T-cell (primary cell): Measurements from ENCODE around the gene AP5S1. TPM values are rescaled to one million over a fixed set of nuclear protein-coding genes. Genes with fewer than 3 reads are reported as not detected.

Experiments used
- ATAC-seq, 4 experiments: fragments of 200-7000 bp in 3 of 4; fragments of 150-1000 bp in 1 of 4; cut with Tn5 transposase; replicated peaks in 1 of 4; 1 replicate in 3 of 4; 2 replicates in 1 of 4; pipeline ENCODE4 v1.10.0; 2021; ENCODE audit warnings: moderate library complexity in 3 of 4, mild to moderate bottlenecking in 2 of 4, moderate number of reproducible peaks in 1 of 4
- CTCF ChIA-PET, 2 donors: fragments of 300-600 bp; sonication (Branson Sonifier 250); formaldehyde crosslinking; loops; one replicate each; lab custom pipeline; 2022; ENCODE audit warnings: antibody characterized with exemption in 2 of 2; lab: Charles Lee
- POLR2A ChIA-PET, 2 donors: fragments of 300-600 bp; sonication (Branson Sonifier 250); formaldehyde crosslinking; loops; one replicate each; lab custom pipeline; 2022; ENCODE audit warnings: antibody characterized with exemption in 2 of 2; lab: Charles Lee
- DNase-seq, 35 experiments: peaks; one replicate each; pipeline versions ENCODE4 v3.0.0 to v3.0.0-alpha.2; 2013 to 2023
- H3K27ac ChIP-seq: one replicate; pipeline ENCODE4 v1.5.1; 2013; ENCODE audit warnings: low read length
- H3K27me3 ChIP-seq, 2 experiments: replicated peaks in 1 of 2; 1 replicate in 1 of 2; 2 replicates in 1 of 2; pipeline versions ENCODE4 v1.6.1 to v1.7.0; 2013; ENCODE audit warnings: low read length in 1 of 2, mixed read lengths in 1 of 2; ENCODE audit not compliant: control insufficient read depth in 2 of 2, insufficient read depth in 2 of 2; ENCODE audit errors: extremely low read depth in 1 of 2
- H3K36me3 ChIP-seq, 2 donors: 1 replicate in 1 of 2; 2 replicates in 1 of 2; pipeline versions ENCODE4 v1.6.1 to v1.7.0; 2013; ENCODE audit warnings: low read length in 1 of 2; ENCODE audit not compliant: control insufficient read depth in 2 of 2, insufficient read depth in 1 of 2; ENCODE audit errors: extremely low read depth in 1 of 2
- H3K4me1 ChIP-seq, 2 experiments: 1 replicate in 1 of 2; 2 replicates in 1 of 2; pipeline versions ENCODE4 v1.6.1 to v1.7.0; 2013; ENCODE audit warnings: low read length in 2 of 2, mixed read lengths in 1 of 2; ENCODE audit not compliant: insufficient read depth in 2 of 2, control insufficient read depth in 1 of 2; ENCODE audit errors: extremely low read depth in 1 of 2
- H3K4me3 ChIP-seq, 2 donors: 1 replicate in 1 of 2; 2 replicates in 1 of 2; pipeline versions ENCODE4 v1.5.1 to v1.7.0; 2013; ENCODE audit warnings: mild to moderate bottlenecking in 2 of 2, low read length in 1 of 2, moderate library complexity in 1 of 2; ENCODE audit not compliant: control insufficient read depth in 1 of 2; ENCODE audit errors: extremely low read depth in 1 of 2
- H3K9me3 ChIP-seq: 2 replicates; pipeline ENCODE4 v1.7.0; 2013
- H3K27ac Mint-ChIP-seq, 2 donors: one replicate each; pipeline ENCODE4 v1.8.0; 2020 to 2021; ENCODE audit warnings: mild to moderate bottlenecking in 2 of 2, mixed read lengths in 2 of 2
- H3K27me3 Mint-ChIP-seq, 2 donors: one replicate each; pipeline ENCODE4 v1.8.0; 2021 to 2022; ENCODE audit warnings: mixed read lengths in 2 of 2
- H3K36me3 Mint-ChIP-seq: one replicate; pipeline ENCODE4 v1.8.0; 2021; ENCODE audit warnings: mixed read lengths
- H3K4me1 Mint-ChIP-seq, 3 donors: one replicate each; pipeline ENCODE4 v1.8.0; 2020 to 2022; ENCODE audit warnings: mixed read lengths in 3 of 3, mild to moderate bottlenecking in 1 of 3
- H3K4me3 Mint-ChIP-seq, 3 donors: one replicate each; pipeline ENCODE4 v1.8.0; 2020 to 2022; ENCODE audit warnings: mild to moderate bottlenecking in 3 of 3, mixed read lengths in 3 of 3, moderate library complexity in 3 of 3
- H3K9me3 Mint-ChIP-seq, 3 donors: one replicate each; pipeline ENCODE4 v1.8.0; 2020 to 2022; ENCODE audit warnings: mixed read lengths in 3 of 3
- WGBS: methylation state at CpG from one replicate; pipeline ENCODE4 v1.1.5; 2013; ENCODE audit warnings: missing lambda C conversion rate; ENCODE audit not compliant: insufficient coverage; 5-methylcytosine and 5-hydroxymethylcytosine counted together
- total RNA-seq, 35 experiments: library from RNA in 6 of 35; stranded (reverse) in 6 of 35; fragments of 120-200 nt in 1 of 35; gene quantifications; one replicate each; pipeline versions ENCODE4 v1.2.1 to v1.2.4 and lab custom pipeline; 2013 to 2026

Gene AP5S1
- 10 to 100 TPM; 11.5 to 17.3 (median 14.4) TPM for total RNA-seq
- 11.9 TPM for total RNA-seq (2013)
- 5.8 to 22.8 (median 16.1) reads per million in 29 experiments for total RNA-seq (lab: John Stamatoyannopoulos, UW)

GRCh38 chr20:3820048-3820900 is at the start of gene AP5S1:
Gene AP5S1, plus strand, starts transcription at chr20:3820547. Its CDS starts 1,571 bp downstream, at chr20:3822118.
- Mint-ChIP-seq H3K36me3 (peaks cover 16% of the 10 kb centered on the region), H3K4me3 (peak within 1 kb of the TSS; percentile 87 to 89 (median 88)), H3K27me3 (no peaks in the 10 kb centered on the region), H3K4me1 (peaks cover 47 to 54% (median 53%) of the 10 kb centered on the region in 3 donors), H3K27ac (peak within 1 kb of the TSS; percentile 96 to 97), H3K9me3 (no peaks in the 10 kb centered on the region)
- Histone ChIP-seq H3K36me3 (peaks cover 12 to 28% of the 10 kb centered on the region in 2 donors), H3K27me3 (no peaks in the 10 kb centered on the region), H3K4me3 (peak within 1 kb of the TSS; percentile 75 to 79), H3K9me3 (no peaks in the 10 kb centered on the region), H3K4me1 (peaks cover 13 to 54% of the 10 kb centered on the region in 2 experiments), H3K27ac (peak within 1 kb of the TSS; percentile 97)
- WGBS: under 1% methylated on average over 96 of the region's 96 CpGs
- ATAC-seq (peak; percentile 84 to 88 (median 86)), DNase-seq (peak; percentile 67 to 95 (median 82))
- CTCF ChIA-PET: interaction anchor here (0.7 to 2.2 kb wide), 11 partner anchors 10 to 143 kb away, joined by 3 to 10 read pairs (median 5); partner anchors contain the start of genes ADISSP (in 1 of the 2) and CENPB (in 1 of the 2)
- POLR2A ChIA-PET: interaction anchor here (0.5 to 1.0 kb wide), 5 partner anchors 11 to 63 kb away, joined by 3 to 13 read pairs (median 6); no protein-coding TSS in a partner anchor

GRCh38 chr20:3771552-3772058 is 48.7 kb upstream of the AP5S1 start:
- Histone ChIP-seq H3K27me3 (peaks cover 0 to 14% of the 10 kb centered on the region in 2 experiments), H3K27ac (no peak overlapping the region), H3K4me1 (peaks cover 9 to 24% of the 10 kb centered on the region in 2 experiments), H3K9me3 (no peaks in the 10 kb centered on the region), H3K36me3 (no peaks in the 10 kb centered on the region), H3K4me3 (no peak overlapping the region)
- DNase-seq (no peak), ATAC-seq (no peak)
- no peaks in the 10 kb centered on the region for H3K9me3 Mint-ChIP-seq
- ChIA-PET CTCF (no interaction called here), POLR2A (no interaction called here)
- no peaks in the 10 kb centered on the region for H3K27me3 Mint-ChIP-seq
- WGBS: 57% methylated on average over 1 of the region's 7 CpGs
- peaks cover 12 to 14% (median 13%) of the 10 kb centered on the region in 3 donors for H3K4me1 Mint-ChIP-seq
- no peak overlapping the region for H3K4me3 Mint-ChIP-seq
- no peak overlapping the region for H3K27ac Mint-ChIP-seq
- no peaks in the 10 kb centered on the region for H3K36me3 Mint-ChIP-seq

GRCh38 chr20:3775457-3776108 is 44.8 kb upstream of the AP5S1 start:
- Mint-ChIP-seq H3K27me3 (peaks cover 4 to 7% of the 10 kb centered on the region in 2 donors), H3K9me3 (no peaks in the 10 kb centered on the region), H3K4me1 (peaks cover 13 to 25% (median 13%) of the 10 kb centered on the region in 3 donors), H3K27ac (no peak overlapping the region), H3K36me3 (no peaks in the 10 kb centered on the region), H3K4me3 (peak overlapping the region in 1 of 3 donors; percentile 79)
- no peaks in the 10 kb centered on the region for H3K9me3 ChIP-seq
- ATAC-seq (no peak), DNase-seq (no peak)
- CTCF ChIA-PET: interaction anchor here in 1 of 2 donors (1.2 kb wide), 1 partner anchor 10 kb away, joined by 3 read pairs; the partner anchor contains the start of gene CENPB
- WGBS: 93% methylated on average over 2 of the region's 4 CpGs
- H3K36me3 ChIP-seq: no peaks in the 10 kb centered on the region
- H3K4me3 ChIP-seq: no peak overlapping the region
- peaks cover 8 to 24% of the 10 kb centered on the region in 2 experiments for H3K4me1 ChIP-seq
- POLR2A ChIA-PET: interaction anchor here in 1 of 2 donors (0.6 kb wide), 2 partner anchors 51 to 251 kb away, joined by 5 to 10 read pairs; no protein-coding TSS in a partner anchor
- peaks cover 2 to 36% of the 10 kb centered on the region in 2 experiments for H3K27me3 ChIP-seq
- no peak overlapping the region for H3K27ac ChIP-seq

- no peaks in the 10 kb centered on the region for H3K36me3 ChIP-seq
- H3K4me1 Mint-ChIP-seq: peaks cover 28 to 40% (median 30%) of the 10 kb centered on the region in 3 donors
- H3K36me3 Mint-ChIP-seq: no peaks in the 10 kb centered on the region
- H3K9me3 ChIP-seq: no peaks in the 10 kb centered on the region
- DNase-seq: peak in 2 of 35 experiments; percentile 13 to 38
- peak overlapping the region in 1 of 2 donors; percentile 2 for H3K27ac Mint-ChIP-seq
- H3K4me1 ChIP-seq: peaks cover 8 to 34% of the 10 kb centered on the region in 2 experiments
- H3K4me3 ChIP-seq: peak overlapping the region; percentile 55 to 73
- H3K27me3 Mint-ChIP-seq: peaks cover 4 to 7% of the 10 kb centered on the region in 2 donors
- ChIA-PET CTCF (interaction anchor here in 1 of 2 donors (0.6 kb wide), 1 partner anchor 10 kb away, joined by 5 read pairs; no protein-coding TSS in a partner anchor), POLR2A (interaction anchor here in 1 of 2 donors (0.6 to 0.7 kb wide), 2 partner anchors 114 to 174 kb away, joined by 3 to 4 read pairs; no protein-coding TSS in a partner anchor)
- no peaks in the 10 kb centered on the region for H3K9me3 Mint-ChIP-seq
- peak overlapping the region; percentile 75 to 79 (median 76) for H3K4me3 Mint-ChIP-seq
- WGBS: 4% methylated on average over 13 of the region's 16 CpGs
- H3K27ac ChIP-seq: no peak overlapping the region
- peak; percentile 56 to 66 (median 62) for ATAC-seq
- H3K27me3 ChIP-seq: peaks cover 2 to 29% of the 10 kb centered on the region in 2 experiments
Observed at GRCh38 chr20:3777381-3777715, 43.0 kb upstream of the AP5S1 start.

GRCh38 chr20:3777716-3778629 is 42.4 kb upstream of the AP5S1 start:
- CTCF ChIA-PET: interaction anchor here (0.6 to 1.5 kb wide), 4 partner anchors 10 to 99 kb away, joined by 3 to 6 read pairs (median 4); partner anchors contain the start of genes ADISSP (in 1 of the 2) and AP5S1 (in 1 of the 2)
- H3K27ac Mint-ChIP-seq: no peak overlapping the region
- WGBS: 5% methylated on average over 65 of the region's 70 CpGs

More at GRCh38 chr20:3777716-3778629, 42.4 kb upstream of the AP5S1 start:
- Histone ChIP-seq H3K27ac (no peak overlapping the region), H3K4me3 (peak overlapping the region; percentile 55 to 73), H3K36me3 (no peaks in the 10 kb centered on the region), H3K4me1 (peaks cover 8 to 34% of the 10 kb centered on the region in 2 experiments), H3K9me3 (no peaks in the 10 kb centered on the region), H3K27me3 (peaks cover 2 to 27% of the 10 kb centered on the region in 2 experiments)
- DNase-seq (peak in 8 of 35 experiments; percentile 14 to 50 (median 38)), ATAC-seq (peak; percentile 58 to 69 (median 66))
- POLR2A ChIA-PET: interaction anchor here in 1 of 2 donors (0.7 kb wide), 1 partner anchor 113 kb away, joined by 3 read pairs; no protein-coding TSS in a partner anchor
- Mint-ChIP-seq H3K9me3 (no peaks in the 10 kb centered on the region), H3K4me3 (peak overlapping the region; percentile 75 to 79 (median 76)), H3K4me1 (peaks cover 28 to 40% (median 34%) of the 10 kb centered on the region in 3 donors), H3K27me3 (peaks cover 4 to 7% of the 10 kb centered on the region in 2 donors), H3K36me3 (no peaks in the 10 kb centered on the region)
